Erythroblast (primary cell): ENCODE results near the gene TRPC4AP.

ENCODE experiments used
- GATA1 ChIP-seq: IDR thresholded peaks from 2 replicates; pipeline ENCODE4 v1.6.1; 2011; ENCODE audit warnings: low read depth, mild to moderate bottlenecking, control low read depth, low read length, moderate library complexity
- POLR2A ChIP-seq: IDR thresholded peaks from 2 replicates; pipeline ENCODE4 v1.6.1; 2011; ENCODE audit warnings: mild to moderate bottlenecking, low read length

GRCh38 chr20:34978092-34978744 is 114.4 kb downstream of the TRPC4AP start:
- no peak for TF ChIP-seq POLR2A
- TF ChIP-seq GATA1 = no peak
